GM18861 (cell line): Measurements from ENCODE around the gene SMIM35.
"Not testable (repeated sequence)": the region's sequence is repeated elsewhere in the genome, so short reads cannot be mapped to it uniquely, and the experiment has no call there.

Source experiments
- ATAC-seq: cut with Tn5 transposase; IDR thresholded peaks from one replicate; pipeline ENCODE4 v1.9.1; 2021; ENCODE audit not compliant: unreplicated experiment

SMIM35 gene

DNA sequence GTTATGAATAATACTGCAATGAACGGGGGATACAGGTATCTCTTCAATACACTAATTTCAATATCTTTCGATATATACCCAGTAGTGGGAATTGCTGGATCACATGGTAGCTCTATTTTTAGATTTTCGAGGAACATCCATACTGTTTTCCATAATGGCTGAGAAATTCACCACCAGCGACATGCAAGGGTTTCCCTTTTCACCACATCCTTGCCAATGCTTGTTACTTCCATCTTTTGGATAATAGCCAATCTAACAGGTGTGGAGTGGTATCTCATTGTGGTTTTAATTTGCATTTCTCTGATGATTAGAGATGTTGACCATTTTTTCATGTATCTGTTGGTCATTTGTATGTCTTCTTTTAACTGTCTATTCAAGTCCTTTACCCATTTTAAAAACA, 94.6 kb downstream of the SMIM35 start:
- no peak for ATAC-seq

DNA sequence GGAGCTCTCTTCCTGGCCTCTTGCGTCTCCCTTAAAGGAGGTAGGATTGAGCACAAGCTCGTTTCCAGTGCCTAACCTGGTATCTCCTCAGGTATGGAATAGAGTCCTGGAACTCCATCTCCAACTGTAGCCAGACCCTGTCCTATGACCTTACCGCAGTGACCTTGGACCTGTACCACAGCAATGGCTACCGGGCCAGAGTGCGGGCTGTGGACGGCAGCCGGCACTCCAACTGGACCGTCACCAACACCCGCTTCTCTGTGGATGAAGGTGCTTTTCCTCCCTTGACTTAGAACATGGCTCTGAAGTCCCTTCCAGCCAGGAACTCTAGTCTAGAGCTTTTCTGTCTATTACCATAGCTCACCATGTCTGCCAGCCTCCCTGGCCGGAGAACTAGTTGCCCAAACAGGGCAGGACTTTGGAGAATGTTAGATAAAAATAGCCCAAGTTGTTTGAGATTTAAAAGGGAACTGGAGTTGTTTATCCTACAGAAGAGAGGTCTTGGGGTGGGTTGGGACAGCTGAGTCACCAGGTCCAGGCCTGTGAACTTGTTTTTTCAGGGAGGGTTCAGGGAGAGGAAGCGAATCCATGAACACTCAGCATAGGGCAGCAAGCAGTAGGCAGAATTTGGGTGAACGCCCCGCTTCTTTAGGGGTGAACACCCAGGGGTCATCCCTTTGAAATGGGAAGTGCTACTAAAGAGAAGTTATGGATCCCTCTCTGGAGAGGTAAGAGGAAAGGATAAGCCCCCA, 97.2 kb downstream of the SMIM35 start:
- ATAC-seq, result no peak

DNA sequence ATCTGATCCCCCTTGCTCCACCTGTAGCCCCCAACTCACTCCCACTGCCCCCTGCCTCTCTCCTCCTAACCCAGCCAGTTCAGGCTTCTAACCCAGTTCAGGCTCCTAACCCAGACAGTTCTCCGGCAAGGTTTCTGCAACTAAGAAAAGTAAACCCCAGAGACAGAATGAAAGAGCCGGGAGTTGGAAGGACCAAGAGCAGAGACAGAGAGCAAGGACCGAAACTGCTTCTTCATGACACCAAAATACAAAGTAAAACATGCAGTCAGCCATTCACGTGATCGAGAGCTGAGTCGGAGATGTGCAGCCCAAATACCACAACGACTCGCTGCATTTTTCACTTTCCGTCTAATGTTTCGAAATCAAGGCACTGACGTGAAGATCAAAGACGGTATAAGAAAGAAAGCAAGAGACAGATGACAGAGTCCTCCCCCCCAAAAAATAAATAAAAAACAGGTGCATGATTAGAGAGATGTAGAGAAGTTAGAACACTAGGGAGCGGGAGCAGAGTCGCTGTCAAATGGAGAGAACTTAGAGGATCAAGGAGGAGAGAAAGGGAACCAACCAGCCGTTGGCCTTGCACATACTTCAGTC, 99.7 kb downstream of the SMIM35 start:
- ATAC-seq, result peak; percentile 32

DNA sequence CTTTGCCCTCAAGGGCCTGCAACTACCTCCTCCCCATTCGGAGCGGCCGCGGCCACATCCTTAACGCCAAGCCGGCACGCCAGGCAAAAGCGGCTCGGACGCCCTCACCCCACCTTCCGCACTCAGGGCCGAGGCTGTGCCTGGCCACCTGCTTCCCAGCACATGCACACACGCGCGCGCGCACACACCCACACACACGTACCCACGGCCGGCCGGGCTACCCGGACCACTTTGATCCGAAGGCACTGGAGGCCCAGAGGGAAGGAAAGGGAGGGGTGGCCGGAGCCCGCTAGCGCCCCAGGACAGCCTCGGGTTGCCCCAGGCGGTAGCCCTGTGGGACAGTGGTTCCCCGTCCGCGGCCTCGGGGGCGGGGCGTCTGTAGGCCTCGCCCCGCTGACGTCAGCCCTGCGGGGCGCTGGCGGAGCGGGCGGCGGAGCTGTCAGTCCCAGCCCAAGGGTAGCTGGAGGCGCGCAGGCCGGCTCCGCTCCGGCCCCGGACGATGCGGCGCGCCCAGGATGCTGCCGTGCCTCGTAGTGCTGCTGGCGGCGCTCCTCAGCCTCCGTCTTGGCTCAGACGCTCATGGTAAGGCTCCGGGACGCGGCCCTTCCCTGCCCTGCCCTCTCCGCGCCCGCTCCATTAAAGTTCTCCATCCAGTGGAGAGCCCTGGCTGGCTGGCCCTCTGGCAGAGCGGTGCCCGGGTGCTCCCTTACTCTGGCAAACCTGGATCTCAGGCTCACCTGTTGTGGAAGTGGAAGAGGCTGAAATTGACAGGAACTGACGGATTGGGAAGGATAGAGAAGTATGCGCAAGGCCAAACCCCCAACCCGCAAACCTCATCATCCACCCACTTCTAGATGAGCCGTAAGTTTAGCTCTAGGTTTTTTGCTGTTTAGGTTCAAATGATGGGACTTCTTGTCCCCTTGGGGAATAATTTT, 100.5 kb downstream of the SMIM35 start, which contains the start of gene IL10RA:
IL10RA (plus strand) TSS at position 442 of the 935 bp plus-strand sequence; CDS start at position 516, 74 bp downstream.
- peak; percentile 82 for ATAC-seq

DNA sequence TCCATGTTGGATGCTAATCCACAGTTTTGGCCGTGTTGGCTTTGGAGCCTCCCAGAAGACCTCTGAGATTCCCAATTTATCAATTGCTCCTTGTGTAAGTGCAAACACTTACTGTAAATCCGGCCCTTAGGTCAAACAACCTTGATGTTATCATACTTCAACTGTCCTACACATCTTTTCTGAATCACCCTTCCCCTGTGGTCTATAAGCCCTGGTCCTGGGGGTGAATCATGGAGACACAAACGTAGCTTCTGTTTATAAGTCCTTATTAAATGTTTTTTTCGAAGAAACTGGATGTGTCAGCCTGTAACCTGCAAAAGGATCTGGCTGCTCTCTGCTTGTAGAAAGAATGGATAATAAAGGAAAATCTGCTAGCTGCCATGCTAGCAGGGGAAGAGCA, 102.3 kb downstream of the SMIM35 start:
- ATAC-seq, result no peak

DNA sequence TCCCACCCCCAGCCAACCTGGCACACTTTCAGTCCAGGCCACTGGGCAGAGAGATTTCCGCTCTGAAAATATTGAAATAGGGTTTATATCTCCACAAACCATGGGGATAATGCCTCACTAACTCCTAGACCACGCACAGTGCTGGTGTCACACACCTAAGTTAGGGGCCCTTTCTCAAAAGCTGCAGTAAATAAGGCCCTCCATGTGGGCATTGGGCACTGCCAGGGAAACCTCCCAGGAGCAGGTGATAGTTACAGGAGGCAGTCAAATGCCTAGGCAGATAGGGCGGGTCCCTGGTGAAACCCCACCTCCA, 103.6 kb downstream of the SMIM35 start:
- ATAC-seq, result no peak

DNA sequence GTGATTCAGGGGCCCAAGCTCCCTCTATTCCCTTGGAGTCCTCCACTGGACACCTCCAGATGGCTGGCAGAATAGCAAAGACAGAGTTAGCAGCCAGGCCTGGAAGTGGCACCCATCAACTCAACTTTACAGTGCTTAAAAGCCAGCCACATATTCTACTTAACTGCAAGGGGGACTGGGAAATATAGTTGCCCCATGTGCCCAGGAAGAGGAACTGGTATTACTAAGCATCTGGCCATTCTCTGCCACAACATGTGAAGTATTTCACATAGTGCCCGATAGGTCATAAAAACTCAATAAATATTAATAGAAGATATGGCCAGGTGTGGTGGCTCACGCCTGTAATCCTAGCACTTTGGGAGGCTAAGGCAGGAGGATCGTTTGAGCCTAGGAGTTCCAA, 106.0 kb downstream of the SMIM35 start:
- ATAC-seq, result no peak

DNA sequence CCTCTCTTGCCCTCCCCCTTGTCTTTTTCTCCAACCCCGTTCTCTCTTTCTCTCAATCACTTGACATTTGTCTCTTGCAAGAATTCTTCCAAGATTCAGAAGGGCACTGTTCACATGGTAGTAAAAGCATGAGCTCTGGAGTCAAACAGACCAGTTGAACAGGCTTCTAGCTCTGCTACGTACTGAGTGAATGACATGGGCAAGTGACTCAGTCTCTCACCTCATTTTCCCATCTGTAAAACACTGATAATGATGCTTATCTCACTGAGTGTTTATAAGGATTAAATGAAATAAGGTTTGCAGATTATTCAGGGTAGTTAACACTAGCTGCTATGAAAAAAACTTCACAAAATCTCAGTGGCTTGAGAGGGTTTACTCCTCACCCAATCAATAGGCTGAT, 106.5 kb downstream of the SMIM35 start:
- ATAC-seq, result no peak

DNA sequence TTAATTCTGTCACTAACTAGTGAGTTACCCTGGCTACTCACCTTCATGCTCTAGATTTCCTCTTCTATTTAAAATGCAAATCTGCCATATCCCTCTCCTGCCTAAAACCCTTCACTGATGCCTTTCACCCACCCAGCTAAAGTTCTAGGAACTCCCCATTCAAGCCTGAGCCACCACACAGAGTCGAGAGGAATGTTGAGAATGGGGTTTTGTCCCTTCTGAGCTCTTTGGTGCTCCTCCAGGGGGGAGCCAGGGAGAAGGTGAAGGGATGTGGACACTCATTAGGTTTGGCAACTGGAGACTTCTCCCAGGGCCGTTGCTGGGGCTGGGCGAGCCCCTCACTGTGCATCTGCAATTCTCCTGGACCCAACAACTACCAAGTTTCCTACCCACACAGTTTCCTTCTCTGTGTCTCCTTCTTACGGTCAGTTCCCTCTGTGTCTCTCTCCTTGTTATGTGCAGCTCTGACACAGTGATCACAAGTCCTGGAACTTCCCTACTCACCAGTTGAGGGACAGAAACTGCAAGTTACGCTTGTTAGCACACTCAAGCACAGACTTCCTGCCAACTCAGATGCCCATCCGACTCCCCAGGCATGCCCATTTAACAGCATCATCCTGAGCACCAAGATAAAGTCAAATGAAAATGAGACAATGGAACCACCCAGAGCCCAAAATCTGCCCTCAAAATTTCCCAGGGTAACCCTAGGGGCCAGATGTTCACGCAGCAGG, 107.1 kb downstream of the SMIM35 start:
- peak; percentile 61 for ATAC-seq

DNA sequence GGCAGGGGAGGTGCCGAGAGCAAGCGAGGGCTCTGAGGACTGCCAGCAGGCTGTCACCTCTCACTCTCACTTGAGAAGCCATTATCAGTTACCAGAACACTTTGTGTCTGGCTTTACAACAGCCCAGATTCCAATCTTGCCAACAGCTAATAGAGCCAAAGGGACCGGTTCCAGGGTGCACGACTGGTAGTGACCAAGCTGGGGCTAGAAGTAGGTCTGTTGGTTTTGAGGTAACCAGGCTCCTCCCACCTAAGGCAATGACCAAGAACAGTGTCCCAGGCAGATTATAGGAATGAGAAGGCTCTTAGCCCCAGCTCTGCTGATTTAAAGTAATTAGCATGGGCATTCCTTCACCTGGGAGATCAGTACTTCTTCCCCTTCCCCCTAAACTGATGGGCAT, 107.8 kb downstream of the SMIM35 start:
- no peak for ATAC-seq

DNA sequence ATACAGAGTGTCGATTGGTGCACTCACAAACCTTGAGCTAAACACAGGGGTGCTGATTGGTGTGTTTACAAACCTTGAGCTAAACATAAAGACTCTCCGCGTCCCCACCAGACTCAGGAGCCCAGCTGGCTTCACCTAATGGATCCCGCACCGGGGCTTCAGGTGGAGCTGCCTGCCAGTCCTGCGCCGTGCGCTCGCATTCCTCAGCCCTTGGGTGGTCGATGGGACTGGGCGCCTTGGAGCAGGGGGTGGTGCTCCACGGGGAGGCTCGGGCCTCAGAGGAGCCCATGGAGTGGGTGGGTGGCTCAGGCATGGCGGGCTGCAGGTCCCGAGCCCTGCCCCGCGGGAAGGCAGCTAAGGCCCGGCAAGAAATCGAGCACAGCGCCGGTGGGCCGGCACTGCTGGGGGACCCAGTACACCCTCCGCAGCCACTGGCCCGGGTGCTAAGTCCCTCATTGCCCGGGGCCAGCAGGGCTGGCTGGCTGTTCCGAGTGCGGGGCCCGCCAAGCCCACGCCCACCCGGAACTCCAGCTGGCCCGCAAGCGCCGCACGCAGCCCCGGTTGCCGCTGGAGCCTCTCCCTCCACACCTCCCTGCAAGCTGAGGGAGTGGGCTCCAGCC, 108.4 kb downstream of the SMIM35 start:
- ATAC-seq, result not testable (repeated sequence)

DNA sequence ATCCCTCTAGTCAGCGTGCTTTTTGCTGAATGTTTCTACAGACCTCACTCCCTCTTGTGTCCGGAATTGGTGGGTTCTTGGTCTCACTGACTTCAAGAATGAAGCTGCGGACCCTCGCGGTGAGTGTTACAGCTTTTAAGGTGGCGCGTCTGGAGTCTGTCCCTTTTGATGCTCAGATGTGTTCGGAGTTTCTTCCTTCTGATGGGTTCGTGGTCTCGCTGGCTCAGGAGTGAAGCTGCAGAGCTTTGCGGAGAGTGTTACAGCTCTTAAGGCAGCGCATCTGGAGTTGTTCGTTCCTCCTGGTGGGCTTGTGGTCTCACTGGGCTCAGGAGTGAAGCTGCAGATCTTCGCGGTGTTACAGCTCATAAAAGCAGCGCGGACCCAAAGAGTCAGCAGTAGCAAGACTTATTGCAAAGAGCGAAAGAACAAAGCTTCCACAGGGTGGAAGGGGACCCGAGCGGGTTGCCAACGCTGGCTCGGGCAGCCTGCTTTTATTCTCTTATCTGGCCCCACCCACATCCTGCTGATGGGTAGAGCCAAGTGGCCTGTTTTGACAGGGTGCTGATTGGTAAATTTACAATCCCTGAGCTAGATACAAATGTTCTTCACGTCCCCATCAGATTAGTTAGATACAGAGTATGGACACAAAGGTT, 109.0 kb downstream of the SMIM35 start:
- not testable (repeated sequence) for ATAC-seq

DNA sequence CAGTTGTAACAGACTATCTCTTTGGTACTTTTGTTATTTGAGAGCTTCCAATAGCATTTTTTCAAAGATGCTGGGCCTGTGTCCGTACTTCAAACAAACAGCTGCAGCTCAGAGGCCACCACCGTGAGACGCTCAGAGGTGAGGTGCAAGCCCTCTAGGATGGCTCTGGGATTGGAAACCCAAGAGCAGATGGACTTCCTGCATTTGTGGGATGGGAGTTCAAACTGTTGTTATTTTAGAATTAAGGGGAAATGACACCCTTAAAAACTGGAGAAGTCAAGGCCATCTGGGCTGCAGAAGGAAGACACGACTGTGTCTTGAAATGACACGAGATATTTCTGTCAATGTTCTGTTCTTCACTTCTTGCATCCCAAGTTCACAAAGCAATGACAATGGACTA, 109.7 kb downstream of the SMIM35 start:
- no peak for ATAC-seq

DNA sequence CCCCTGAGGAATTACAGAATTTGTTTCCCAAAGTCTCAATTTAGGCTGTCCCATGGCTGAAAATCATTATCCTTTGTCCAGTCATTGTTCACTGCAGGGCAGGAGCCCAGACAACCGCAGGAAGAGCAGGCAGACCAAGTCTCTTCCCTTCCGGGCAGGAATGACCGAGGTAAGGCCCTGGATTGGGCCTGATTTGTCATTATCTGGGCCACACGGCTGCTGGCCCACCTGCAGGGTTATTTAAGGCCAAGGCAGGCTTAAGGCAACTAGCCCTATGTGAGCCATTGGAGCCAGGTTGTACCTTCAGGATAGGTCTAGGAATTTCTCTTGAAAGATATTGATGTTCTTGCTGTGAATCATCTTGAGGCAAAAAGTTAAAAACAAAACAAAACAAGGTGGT, 110.3 kb downstream of the SMIM35 start:
- no peak for ATAC-seq

DNA sequence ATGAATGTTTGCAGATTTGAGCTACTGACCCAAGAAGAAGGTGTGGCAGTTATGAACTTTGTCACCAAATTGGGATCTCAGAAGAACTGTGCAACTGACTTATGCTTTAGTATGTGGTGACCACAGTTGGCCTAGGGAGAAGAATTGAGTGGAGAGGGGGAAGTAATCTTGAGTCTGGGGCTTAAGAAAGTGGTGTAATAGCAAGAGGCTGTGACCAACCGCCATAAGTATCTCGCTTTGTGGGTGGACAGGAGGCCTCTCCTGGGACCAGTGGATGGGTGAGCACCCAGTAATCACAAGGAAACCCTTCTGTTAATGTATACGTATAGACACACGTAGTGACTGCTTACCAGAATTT, 113.3 kb downstream of the SMIM35 start:
- ATAC-seq, result no peak

DNA sequence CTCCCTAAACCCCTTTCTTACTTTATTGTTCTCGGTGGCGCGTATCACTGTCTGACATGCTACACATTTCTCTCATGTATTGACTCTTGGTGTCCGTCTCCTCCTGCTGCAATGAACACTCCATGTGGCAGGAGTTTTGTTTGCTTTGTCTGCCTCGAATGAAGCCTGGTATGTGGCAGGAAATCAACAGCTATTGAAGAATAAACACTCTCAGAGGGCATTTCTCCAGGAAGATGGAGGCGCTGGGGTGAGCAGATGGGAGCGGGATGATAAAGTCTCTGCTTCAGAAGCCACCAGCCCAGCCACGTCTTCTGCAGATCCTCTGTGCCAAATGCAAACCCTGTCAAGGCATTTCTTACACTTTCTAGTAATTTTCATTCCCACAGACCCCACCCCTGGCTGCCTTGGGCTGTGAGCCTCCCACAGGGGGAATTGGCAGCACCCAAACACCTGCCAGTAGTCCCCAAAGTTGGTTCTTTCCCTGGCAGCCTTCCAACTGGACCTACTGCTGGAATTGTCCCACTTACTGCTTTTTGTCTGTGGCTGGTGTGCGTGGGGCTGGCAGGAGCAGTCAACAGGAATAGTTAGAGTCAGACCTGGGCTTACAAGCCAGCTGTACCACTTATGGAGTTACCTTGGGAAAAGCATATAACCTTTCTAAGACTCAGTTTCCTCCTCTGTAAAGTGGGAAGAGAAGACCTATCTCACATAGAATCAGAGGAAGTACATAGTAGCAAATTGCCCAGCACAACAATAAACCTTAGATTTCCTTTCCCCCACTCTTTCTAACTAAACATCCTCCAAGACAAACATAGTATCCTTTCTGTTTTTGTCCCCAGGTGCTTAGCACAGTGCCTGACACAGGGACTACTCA, 113.9 kb downstream of the SMIM35 start:
- ATAC-seq, result no peak

DNA sequence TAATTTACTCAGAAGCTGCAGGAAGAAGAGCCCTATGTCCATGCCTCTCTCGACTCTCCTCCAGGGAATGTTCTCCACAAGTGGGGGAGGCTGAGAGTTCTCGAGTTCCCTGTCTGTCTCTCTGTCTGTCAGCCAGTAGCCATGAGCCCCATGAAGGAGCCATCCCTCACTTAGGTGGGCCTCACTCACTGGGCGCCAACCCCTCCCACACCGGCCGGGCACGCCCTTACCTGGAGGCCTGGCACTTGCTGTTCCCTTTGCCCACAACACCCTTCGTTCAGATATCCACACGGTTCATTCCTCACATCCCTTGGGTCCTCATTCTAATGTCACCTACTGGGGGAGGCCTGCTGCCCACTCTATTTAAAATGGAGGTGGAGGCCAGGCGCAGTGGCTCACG, 114.7 kb downstream of the SMIM35 start:
- no peak for ATAC-seq

DNA sequence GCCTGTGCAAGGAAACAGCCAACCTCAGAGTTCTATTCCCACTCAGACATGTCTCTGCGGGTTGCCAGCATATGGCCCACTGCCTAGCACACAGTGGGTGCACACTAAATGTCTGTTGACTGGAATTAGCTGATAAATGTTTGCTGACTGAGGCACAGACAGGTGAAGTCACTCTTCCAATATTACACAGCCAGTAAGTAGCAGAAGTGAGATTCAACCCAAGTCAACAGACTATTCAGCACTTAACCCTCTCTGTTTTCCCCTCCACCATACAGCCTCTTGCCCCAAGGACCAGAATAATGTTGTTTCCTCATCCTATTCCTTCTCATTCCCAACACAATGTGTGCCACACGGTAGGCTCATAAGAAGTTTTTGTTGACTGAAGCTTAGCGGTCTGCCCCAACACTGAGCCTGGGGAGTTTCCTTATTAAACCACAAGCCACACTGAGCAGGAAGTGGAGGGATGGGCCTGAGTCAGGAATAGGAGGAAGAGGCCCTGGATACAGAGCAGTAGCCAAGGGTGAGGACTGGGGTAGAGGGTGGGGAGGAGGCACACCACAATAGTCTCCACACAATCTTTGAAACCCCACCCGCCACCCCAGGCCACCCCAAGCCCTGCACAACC, 116.3 kb downstream of the SMIM35 start:
- ATAC-seq, result no peak
